Measurements from ENCODE around the gene GPC6. TPM values are rescaled to one million over a fixed set of nuclear protein-coding genes. Genes with fewer than 3 reads are reported as not detected.
"Not testable (repeated sequence)": the region's sequence is repeated elsewhere in the genome, so short reads cannot be mapped to it uniquely, and the experiment has no call there.

The GPC6 gene
- total RNA-seq, 3 donors from 2014 or later (not counting 1 experiment from before 2014, with no cell fraction given): not detected

- Histone ChIP-seq H3K27ac (ENCODE audit: low read length) (no peak overlapping the region), H3K9me3 (ENCODE audit: control insufficient read depth, insufficient read depth, low read length) (no peaks in the 10 kb centered on the region), H3K36me3 (ENCODE audit: control insufficient read depth, insufficient read depth, low read length) (no peaks in the 10 kb centered on the region), H3K27me3 (ENCODE audit: control insufficient read depth, insufficient read depth, low read length) (no peaks in the 10 kb centered on the region), H3K4me1 (ENCODE audit: control insufficient read depth, insufficient read depth, low read length) (no peaks in the 10 kb centered on the region), H3K4me3 (ENCODE audit: low read length) (no peak overlapping the region)
- Mint-ChIP-seq H3K9me3 (peaks cover 10 to 12% of the 10 kb centered on the region in 2 donors), H3K36me3 (no peaks in the 10 kb centered on the region), H3K27ac (no peak overlapping the region), H3K4me1 (no peaks in the 10 kb centered on the region), H3K27me3 (ENCODE audit: low read depth in 2 of 2) (no peaks in the 10 kb centered on the region), H3K4me3 (no peak overlapping the region)
- intact Hi-C loops (cut with micrococcal nuclease): no loop called here
- TF ChIP-seq CTCF (IDR thresholded peaks at IDR 0.05): no peak
- no peak for DNase-seq
- ATAC-seq: no peak
These were observed 26.0 kb upstream of the GPC6 start for GRCh38 chr13:93200626-93201025.

- peaks cover 9 to 12% of the 10 kb centered on the region in 2 donors for H3K9me3 Mint-ChIP-seq
- ATAC-seq (no peak), DNase-seq (no peak)
- intact Hi-C loops (cut with micrococcal nuclease): no loop called here
- no peak overlapping the region for H3K27ac Mint-ChIP-seq
- H3K4me1 Mint-ChIP-seq: no peaks in the 10 kb centered on the region
- no peaks in the 10 kb centered on the region for H3K36me3 Mint-ChIP-seq
- no peaks in the 10 kb centered on the region for H3K27me3 Mint-ChIP-seq (ENCODE audit: low read depth in 2 of 2)
- Histone ChIP-seq H3K27ac (ENCODE audit: low read length) (no peak overlapping the region), H3K9me3 (ENCODE audit: control insufficient read depth, insufficient read depth, low read length) (no peaks in the 10 kb centered on the region), H3K4me3 (ENCODE audit: low read length) (no peak overlapping the region), H3K4me1 (ENCODE audit: control insufficient read depth, insufficient read depth, low read length) (no peaks in the 10 kb centered on the region), H3K27me3 (ENCODE audit: control insufficient read depth, insufficient read depth, low read length) (no peaks in the 10 kb centered on the region), H3K36me3 (ENCODE audit: control insufficient read depth, insufficient read depth, low read length) (no peaks in the 10 kb centered on the region)
- 75% methylated on average over 1 of the region's 1 CpG for WGBS (ENCODE audit: insufficient coverage)
- no peak for TF ChIP-seq CTCF (IDR thresholded peaks at IDR 0.05)
- H3K4me3 Mint-ChIP-seq: no peak overlapping the region
These were observed 24.5 kb upstream of the GPC6 start for GRCh38 chr13:93201992-93202558.

GRCh38 chr13:93206778-93207392 lies 19.7 kb upstream of the GPC6 start:
- peaks cover 8 to 11% of the 10 kb centered on the region in 2 donors for H3K9me3 Mint-ChIP-seq
- H3K27me3 Mint-ChIP-seq (ENCODE audit: low read depth in 2 of 2): not testable (repeated sequence)

DNA sequence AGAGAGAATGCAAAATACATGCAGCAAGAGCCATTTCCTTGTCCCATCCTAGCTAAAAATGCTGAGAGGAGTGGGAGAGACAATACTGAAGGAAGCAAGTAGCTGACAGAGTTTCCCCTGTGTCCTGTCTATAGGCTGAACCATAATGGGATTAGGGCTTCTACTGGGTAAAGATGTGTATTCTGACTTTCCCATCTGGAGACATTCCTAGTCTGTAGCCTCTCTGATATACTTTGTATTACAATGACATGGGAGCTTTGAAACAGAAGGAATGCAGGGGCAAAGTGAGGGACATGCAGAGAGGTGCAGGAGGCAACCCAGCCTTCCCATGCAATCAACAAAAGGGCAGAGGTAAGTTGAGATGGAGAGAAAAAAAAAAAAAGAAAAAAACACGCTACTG lies 10.5 kb upstream of the GPC6 start:
- H3K27ac Mint-ChIP-seq: no peak overlapping the region
- no peaks in the 10 kb centered on the region for H3K27me3 Mint-ChIP-seq (ENCODE audit: low read depth in 2 of 2)
- 80% methylated on average over 1 of the region's 1 CpG for WGBS (ENCODE audit: insufficient coverage)
- no peak for DNase-seq
- H3K27ac ChIP-seq (ENCODE audit: low read length): no peak overlapping the region
- no peaks in the 10 kb centered on the region for H3K4me1 ChIP-seq (ENCODE audit: control insufficient read depth, insufficient read depth, low read length)
- H3K27me3 ChIP-seq (ENCODE audit: control insufficient read depth, insufficient read depth, low read length): no peaks in the 10 kb centered on the region
- intact Hi-C loops (cut with micrococcal nuclease): no loop called here
- H3K4me1 Mint-ChIP-seq: no peaks in the 10 kb centered on the region
- peaks cover 9 to 16% of the 10 kb centered on the region in 2 donors for H3K9me3 Mint-ChIP-seq
- H3K36me3 Mint-ChIP-seq: no peaks in the 10 kb centered on the region
- no peak for TF ChIP-seq CTCF (IDR thresholded peaks at IDR 0.05)
- no peaks in the 10 kb centered on the region for H3K9me3 ChIP-seq (ENCODE audit: control insufficient read depth, insufficient read depth, low read length)
- H3K4me3 Mint-ChIP-seq: no peak overlapping the region
- no peak for ATAC-seq
- no peak overlapping the region for H3K4me3 ChIP-seq (ENCODE audit: low read length)
- no peaks in the 10 kb centered on the region for H3K36me3 ChIP-seq (ENCODE audit: control insufficient read depth, insufficient read depth, low read length)

More at GRCh38 chr13:93206778-93207392, 19.7 kb upstream of the GPC6 start:
- H3K27ac Mint-ChIP-seq; H3K36me3 Mint-ChIP-seq; intact Hi-C loops (cut with micrococcal nuclease); H3K4me3 ChIP-seq (ENCODE audit: low read length); H3K4me1 ChIP-seq (ENCODE audit: control insufficient read depth, insufficient read depth, low read length); H3K27me3 ChIP-seq (ENCODE audit: control insufficient read depth, insufficient read depth, low read length); H3K4me3 Mint-ChIP-seq; H3K4me1 Mint-ChIP-seq; H3K27ac ChIP-seq (ENCODE audit: low read length); DNase-seq; ATAC-seq; H3K36me3 ChIP-seq (ENCODE audit: control insufficient read depth, insufficient read depth, low read length); H3K9me3 ChIP-seq (ENCODE audit: control insufficient read depth, insufficient read depth, low read length): not testable (repeated sequence)
- 91% methylated on average over 21 of the region's 24 CpGs for WGBS (ENCODE audit: insufficient coverage)

All from natural killer cell (primary cell).